HG03039 (cell line): ENCODE results near the gene PTPRO.

Experiments used
- ATAC-seq: cut with Tn5 transposase; IDR thresholded peaks from one replicate; pipeline ENCODE4 v1.9.1; 2021; ENCODE audit warnings: mild to moderate bottlenecking, moderate library complexity; ENCODE audit not compliant: unreplicated experiment

Gene PTPRO

DNA sequence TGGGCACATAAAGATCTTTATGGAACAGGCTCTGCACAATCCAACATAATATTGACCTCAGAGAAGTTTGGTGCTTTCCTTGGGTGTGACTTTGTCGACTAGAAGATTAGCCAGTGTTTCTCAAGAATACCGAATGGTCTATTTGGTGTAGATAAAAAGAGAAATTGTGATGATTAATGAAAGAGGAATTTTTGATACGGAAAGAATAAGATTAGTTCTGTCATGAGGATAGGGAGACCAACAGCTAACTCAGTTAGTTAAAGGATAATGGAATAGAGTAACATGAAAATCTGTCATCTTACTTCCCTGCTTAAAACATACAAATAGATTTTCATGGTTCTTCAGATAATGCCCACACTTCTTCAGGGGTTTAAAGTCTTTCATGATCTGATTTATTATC lies 24.2 kb downstream of the PTPRO start:
- ATAC-seq = no peak

GRCh38 chr12:15350643-15351042 lies 28.3 kb downstream of the PTPRO start:
- no peak for ATAC-seq

DNA sequence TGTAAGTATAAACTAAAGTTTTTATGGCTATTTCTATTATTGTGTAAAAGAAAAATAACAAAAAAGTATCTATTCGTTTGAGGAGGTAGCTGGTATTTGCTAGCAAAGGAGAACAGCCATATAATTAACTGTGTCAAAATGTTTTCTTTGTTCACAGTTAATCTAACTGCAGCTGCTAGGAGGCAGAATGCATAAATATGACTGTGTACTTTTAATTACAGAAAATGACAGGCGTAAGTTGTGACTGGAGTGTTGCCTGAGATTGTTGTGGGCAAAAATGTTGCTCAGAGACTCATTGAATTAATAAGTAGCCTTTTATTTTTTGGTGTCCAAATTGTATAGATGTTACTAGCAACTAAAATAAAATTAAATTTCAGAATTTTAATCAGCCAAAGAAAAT lies 33.5 kb downstream of the PTPRO start:
- no peak for ATAC-seq

DNA sequence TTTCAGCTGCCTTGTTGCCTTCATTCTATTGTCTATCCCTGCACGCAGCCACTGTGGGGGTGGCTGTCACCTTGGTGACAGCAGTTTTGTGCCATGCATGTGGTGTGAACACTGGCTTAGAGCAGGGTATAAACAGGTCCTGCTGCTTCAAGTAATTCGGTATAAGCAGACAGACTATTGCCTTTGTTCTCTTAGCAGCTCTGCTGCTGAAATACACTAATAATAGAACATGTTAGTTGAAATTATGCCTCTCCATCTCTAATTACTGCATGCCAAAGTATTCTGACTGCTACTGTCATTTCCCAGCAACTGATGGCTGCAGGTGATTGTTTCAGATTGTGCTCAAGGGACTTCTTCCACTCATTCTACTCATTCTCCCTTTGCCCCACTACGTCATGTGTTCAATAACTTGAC lies 34.6 kb downstream of the PTPRO start:
- no peak for ATAC-seq

DNA sequence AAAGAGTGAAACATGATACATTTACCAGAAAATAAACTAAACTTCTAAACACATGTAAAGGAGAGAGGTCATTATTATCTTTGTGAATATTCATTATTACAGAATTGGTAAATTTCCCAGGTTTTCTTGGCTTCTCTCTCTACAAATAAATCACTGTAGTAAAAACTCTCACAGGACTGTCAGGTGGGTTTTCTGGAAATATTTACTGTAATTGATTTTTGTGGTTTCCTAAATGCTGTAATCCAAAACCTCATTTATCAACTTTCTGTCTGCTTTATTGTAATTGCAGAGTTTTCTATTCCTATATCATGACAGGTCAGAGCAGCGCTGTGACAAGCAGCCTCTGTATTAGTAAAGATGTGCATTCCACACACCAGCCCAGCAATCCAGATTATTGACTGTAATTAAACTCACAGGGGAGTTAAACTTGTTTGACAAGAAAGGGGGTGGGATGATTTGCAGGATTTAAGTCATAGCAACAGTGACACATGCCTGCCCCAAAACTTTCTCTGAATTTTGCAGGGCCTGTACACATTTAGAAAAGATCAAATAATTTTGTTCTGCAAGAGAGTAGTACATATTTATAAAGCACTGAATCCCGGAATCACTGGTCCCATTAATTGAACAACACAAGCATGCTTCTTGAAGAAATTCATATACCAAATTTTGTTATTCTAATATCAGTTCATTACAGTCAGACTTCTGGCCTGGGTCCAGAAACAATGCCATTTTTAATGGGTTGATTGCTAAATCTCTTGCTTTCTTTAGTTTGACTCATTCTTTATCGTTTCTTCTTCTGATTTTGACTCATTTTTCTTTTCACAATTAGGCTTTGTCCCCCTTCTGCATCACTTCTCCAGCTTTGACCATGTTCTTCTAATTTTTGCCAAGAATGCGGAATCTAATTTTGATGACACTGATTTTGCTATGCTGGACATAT lies 42.2 kb downstream of the PTPRO start:
- ATAC-seq = no peak

DNA sequence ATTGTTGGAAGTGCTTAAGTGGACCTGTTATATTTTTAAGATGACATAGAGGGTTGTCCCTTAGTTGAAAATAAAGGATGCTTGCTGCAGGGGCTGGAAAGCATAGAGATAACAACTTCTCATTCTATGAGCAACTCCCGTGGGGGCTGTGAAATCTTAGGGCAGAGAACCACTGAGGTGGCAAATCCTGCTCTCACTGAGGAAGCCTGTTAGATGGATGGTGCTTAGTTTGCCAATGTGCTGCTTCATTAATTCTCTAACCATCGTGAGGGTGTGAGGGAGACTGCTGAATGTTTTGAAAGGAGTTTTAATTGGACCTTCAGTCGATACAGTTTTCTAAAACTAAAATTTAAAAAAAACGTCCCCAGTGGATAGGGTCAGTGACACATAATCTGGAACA lies 46.5 kb downstream of the PTPRO start:
- no peak for ATAC-seq

DNA sequence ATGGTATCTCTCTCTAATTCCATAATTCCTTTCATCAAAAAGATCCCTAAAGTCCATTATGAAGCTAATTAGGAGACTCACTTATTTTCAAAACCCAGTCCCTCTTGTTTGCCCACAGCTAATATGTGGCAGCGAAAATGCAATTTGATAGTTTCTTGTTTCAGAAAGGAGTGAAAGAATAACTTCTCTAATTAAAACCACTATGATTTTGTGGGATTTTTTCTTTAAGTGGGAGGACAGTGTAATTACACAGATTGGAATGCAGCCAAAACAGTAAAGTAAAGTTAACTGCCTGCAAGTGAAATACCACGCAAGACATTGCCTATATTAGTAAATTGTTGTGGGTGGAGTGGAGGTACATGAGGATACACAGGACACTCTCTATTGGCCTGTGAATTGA lies 50.0 kb downstream of the PTPRO start:
- ATAC-seq = no peak

DNA sequence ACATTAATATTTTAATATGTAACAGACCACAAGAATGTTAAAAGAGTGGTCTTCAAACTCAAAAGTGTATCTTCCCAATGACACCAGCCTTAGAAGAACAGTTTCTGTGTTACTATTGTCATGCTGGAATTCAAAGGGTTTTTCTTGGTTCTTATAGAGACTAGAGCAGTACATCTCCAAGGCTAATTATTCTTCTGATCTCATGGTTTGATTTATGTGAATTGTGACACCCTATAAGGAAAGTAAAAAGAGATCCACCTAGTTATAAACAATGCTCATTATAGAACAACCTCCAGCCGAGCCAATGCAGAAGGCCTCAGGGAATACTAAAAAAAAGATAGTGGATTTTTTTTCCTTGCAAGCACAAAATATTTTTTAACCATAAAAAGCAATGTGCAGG lies 65.5 kb downstream of the PTPRO start:
- no peak for ATAC-seq

GRCh38 chr12:15389561-15389960 lies 67.3 kb downstream of the PTPRO start:
- ATAC-seq = no peak

DNA sequence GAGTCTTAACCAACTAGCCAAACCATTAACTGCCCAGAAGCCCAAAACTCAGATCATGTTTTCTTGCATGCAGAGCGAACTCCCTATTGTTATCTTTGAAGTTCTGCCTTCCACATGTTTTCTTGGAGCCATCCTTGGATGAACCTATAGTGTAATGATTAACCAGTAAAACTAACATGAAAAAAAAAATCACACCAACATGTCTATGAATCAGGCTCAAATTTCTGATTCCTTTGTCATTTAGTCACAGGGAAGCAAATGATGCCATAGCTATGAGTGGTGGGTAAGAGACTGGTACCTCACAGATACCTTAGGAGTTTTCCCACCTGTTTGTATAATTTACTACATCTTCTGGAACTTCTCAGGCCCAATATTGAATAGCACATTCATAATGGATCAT lies 70.7 kb downstream of the PTPRO start:
- no peak for ATAC-seq

DNA sequence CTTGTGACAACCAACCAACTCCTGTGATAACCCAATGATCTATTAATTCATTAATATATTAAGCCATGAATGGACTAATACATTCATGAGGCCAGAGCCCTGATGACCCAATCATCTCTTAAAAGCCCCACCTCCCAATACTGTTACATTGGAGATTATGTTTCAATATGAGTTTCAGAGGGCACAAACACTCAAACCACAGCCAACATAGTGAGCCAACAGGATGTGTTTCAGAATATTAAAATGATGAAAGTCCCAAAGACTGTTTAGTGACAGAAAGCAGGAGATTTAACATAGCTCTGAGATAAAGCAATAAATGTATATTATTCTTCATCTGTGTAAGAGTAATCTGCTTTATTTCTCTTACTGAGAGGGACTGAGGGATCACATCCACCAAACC lies 71.7 kb downstream of the PTPRO start:
- ATAC-seq = no peak

GRCh38 chr12:15404485-15404884 lies 82.2 kb downstream of the PTPRO start:
- no peak for ATAC-seq

DNA sequence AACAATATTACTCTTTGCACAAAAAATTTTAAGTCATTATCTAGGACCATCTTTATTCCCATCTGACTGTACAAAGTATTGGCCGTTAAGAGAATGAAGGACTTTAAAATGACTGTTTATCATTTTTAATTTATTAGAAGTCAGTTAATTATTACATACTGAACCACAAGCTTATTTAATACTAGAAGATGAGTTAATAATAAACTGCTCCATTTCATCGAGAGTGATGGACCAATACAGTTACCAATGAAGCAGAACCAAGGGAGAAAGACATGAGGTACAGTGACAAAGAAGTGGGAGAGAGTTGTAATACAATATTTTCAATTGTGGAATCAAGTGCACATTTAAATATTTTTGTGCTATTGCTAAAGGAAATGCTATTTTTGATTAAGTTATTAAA lies 83.3 kb downstream of the PTPRO start:
- ATAC-seq = no peak

- no peak for ATAC-seq
Measured at GRCh38 chr12:15407025-15407424, 84.7 kb downstream of the PTPRO start.

DNA sequence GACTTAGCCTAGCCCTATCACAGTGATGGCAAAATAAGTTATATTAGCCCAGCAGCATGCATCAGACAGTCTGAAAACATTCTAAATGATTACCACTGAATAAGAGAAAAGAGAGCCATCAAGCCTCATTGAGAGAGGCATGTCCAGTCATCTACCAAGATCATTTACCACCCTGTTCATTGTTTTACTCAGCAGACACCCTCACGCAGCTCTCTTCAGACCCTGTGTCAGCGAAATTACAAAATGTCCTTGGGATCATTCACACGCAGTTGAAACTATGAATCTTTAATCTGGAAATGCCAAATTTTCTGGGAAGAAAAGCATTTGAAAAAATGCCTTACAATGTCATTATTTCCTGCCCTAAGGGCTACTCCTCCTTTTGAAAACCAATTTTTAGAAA lies 89.5 kb downstream of the PTPRO start:
- no peak for ATAC-seq

DNA sequence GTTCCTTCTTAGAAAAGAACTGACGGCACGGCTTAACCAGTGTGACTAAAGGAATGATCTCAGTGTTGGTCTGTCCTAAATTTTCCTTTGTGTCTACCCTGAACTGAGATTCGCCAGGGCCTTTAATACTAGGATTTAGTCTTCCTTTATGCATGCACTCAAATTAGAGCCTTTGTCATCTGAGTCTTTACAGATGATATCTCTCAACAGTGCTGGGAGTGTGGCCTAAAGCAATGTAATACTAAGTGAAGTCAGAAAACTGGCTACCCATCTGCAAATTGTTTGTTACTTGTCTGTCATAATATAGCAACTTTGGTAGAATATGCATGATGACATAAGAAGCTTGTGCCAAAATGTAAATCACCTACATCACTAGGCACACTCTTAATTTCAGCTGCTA lies 95.4 kb downstream of the PTPRO start:
- no peak for ATAC-seq

- no peak for ATAC-seq
Measured at GRCh38 chr12:15423629-15424028, 101.3 kb downstream of the PTPRO start.

- no peak for ATAC-seq
Measured at GRCh38 chr12:15427913-15428312, 105.6 kb downstream of the PTPRO start.

- ATAC-seq = no peak
Measured at GRCh38 chr12:15428632-15429031, 106.3 kb downstream of the PTPRO start.

DNA sequence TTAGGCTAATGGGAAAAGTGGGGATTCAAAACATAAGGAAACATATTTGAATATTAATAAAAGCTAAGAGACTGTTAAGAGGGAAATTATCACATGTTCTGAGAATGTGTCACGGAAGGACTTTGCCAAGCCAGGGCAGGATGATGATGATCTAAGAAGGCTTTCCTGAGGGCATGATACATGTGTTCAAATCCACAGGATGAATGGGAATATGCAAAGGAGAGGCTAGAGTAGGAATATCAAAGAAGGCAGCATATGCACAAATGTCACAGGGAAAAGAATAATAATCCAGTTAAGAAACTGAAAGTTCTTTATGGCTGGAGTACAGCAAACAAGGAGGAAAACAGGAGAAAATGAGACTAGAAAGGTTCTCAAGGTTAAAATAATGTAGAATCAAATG lies 107.0 kb downstream of the PTPRO start:
- ATAC-seq = no peak

DNA sequence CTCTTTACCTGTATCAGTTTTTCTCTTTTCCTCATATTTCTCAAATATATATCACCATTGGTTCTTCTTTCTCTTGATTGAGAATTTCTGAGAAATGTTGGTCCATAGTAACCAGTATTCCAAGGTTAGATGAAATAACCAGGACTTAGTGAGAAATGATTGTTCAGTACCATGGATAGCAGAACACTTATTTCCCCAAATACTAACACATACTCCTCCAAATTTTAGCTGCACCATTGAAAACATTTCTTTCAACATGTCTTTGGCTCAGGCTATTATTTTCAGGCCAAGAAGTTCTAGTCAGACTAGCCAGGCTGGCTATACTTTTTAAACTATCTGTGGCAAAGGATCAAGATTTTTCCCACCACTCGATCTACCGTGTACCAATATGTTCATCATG lies 113.3 kb downstream of the PTPRO start:
- ATAC-seq = no peak

DNA sequence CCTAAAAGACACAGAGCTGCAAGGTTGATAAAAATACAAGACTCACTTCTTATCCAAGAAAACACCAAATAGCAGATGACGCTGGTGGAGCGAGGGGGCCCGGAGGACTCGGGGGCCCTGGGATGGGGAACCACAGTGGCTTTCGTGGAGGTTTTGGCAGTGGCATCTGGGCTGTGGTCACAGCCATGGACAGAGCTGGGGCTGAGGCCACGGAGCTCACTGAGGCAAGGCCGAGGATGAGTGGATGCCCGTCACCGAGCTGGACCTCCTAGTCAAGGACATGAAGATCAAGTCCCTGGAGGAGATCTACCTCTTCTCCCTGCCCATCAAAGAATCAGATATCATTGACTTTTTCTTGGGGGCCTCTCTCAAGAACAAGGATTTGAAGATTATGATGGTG lies 117.2 kb downstream of the PTPRO start:
- no peak for ATAC-seq

- no peak for ATAC-seq
Measured at GRCh38 chr12:15443050-15443449, 120.7 kb downstream of the PTPRO start.
